Ovary (tissue), 9 donors: ENCODE data around the gene OSBPL1A. TPM values are rescaled to one million over a fixed set of nuclear protein-coding genes. Genes with fewer than 3 reads are reported as not detected.

Experiments used
- DNase-seq, 5 donors: peaks; one replicate each; pipeline ENCODE4 v3.0.0-alpha.2; 2019 to 2020
- H3K27ac ChIP-seq, 2 donors: fragments of 200-600 bp; one replicate each; pipeline versions ENCODE4 v1.5.1 to v1.8.0; 2019 to 2022
- H3K27me3 ChIP-seq: fragments of 200-600 bp; one replicate; pipeline ENCODE4 v1.8.0; 2022
- H3K36me3 ChIP-seq: fragments of 200-600 bp; sonication (generic); one replicate; pipeline ENCODE4 v1.5.1; 2019
- H3K4me1 ChIP-seq: one replicate; pipeline ENCODE4 v1.8.1; 2013; ENCODE audit warnings: mild to moderate bottlenecking, moderate library complexity; ENCODE audit not compliant: insufficient read depth
- H3K4me3 ChIP-seq: fragments of 200-600 bp; sonication (generic); one replicate; pipeline ENCODE4 v1.5.1; 2017
- H3K9me3 ChIP-seq, 2 donors: fragments of 200-600 bp in 1 of 2; sonication (generic) in 1 of 2; one replicate each; pipeline versions ENCODE4 v1.5.1 to v1.8.1; 2013 to 2019; ENCODE audit warnings: mild to moderate bottlenecking in 1 of 2, moderate library complexity in 1 of 2
- EP300 ChIP-seq: sonication (generic); formaldehyde crosslinking; IDR thresholded peaks from one replicate; pipeline ENCODE4 v1.6.1; 2017; ENCODE audit warnings: antibody characterized with exemption
- POLR2A ChIP-seq: fragments of 450-650 bp; IDR thresholded peaks from one replicate; pipeline ENCODE4 v1.6.1; 2017; ENCODE audit warnings: antibody characterized with exemption, mild to moderate bottlenecking, moderate library complexity
- whole genome bisulfite sequencing, 3 donors: extraction: QIAGEN DNeasy Blood & Tissue Kit in 1 of 3; methylation state at CpG; one replicate each; pipeline versions ENCODE4 v1.1.5 to v1.1.7; 2013 to 2017; 5-methylcytosine and 5-hydroxymethylcytosine counted together
- intact Hi-C, 4 donors: fragments of 100-400 bp; cut with DNase I; formaldehyde crosslinking; loops; one replicate each; pipeline versions ENCODE4 v1.11.0 to v1.15.1; 2022 to 2023
- polyA plus RNA-seq, 2 donors: library from polyadenylated mRNA; stranded (reverse); fragments of 200-250 nt in 1 of 2; fragments of 350-450 nt in 1 of 2; fragmentation: Illumina TruSeq in 1 of 2; extraction: RNeasy Lipid Tissue Mini Kit (QIAGEN cat#74804) in 1 of 2; gene quantifications; one replicate each; pipeline ENCODE4 v1.2.3, GENCODE V29; 2013 to 2014
- total RNA-seq, 7 donors: library from RNA; depleted of rRNA in 2 of 7; stranded (reverse); fragments of >200 nt in 2 of 7; fragmentation: NEBNext Ultra II Directional in 3 of 7; extraction: Animal tissue kit (Norgen Biotek cat#: 25700) in 3 of 7; gene quantifications; one replicate each; pipeline versions ENCODE4 v1.1.0 to v1.2.4, GENCODE V29; 2016 to 2023
- TF ChIP-seq, protein P1 (sequence below), 3 donors: fragments of 450-650 bp in 2 of 3; fragments of 200-600 bp in 1 of 3; IDR thresholded peaks; one replicate each; pipeline versions ENCODE4 v1.5.1 to v1.8.0; 2016 to 2022; ENCODE audit warnings: antibody characterized with exemption in 3 of 3, mild to moderate bottlenecking in 1 of 3
- donor health status: DM: no; HTN: no; CAD: no; lungs with moderate emphysema.
- donor health status: DM: no; HTN: no; CAD: no.
- donor health status: Bipolar disorder and iron deficiency.
- donor health status: DM: yes; HTN: yes; CAD: no.
- donor health status: DM: no; HTN: no; CAD: no.
- donor health status: DM: yes; HTN: yes; CAD: no.

OSBPL1A gene
- total and polyA plus RNA-seq, 9 donors, result 28.1 to 68.9 (median 40.2) TPM

DNA sequence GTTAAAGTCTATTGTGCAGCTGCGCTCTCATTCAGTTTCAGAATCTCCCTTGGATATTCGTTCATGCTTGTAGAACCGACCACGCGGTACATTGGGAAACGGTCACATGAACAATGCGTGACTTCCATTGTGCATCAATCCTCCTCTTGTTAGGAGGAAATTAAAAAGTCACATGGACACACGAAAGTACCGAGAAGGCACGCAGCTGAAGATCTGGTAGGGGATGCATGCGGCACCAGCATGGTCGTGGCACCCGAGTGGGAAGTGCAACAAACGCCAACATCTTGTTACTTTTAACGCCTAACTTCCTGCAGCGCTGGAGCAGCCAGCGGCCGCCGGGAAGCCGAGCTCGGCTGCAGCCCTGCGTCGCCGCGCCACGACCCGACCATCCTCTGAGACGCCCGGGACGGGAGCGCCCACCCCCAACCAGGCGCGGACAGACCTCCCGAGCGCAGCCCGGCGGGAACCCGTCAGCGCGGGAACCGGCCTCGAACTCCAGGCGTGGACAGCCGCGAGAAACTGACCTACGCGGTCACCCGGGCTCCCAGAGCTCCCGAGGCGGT lies 412 bp downstream of the OSBPL1A start:
- intact Hi-C loops, result no loop called here
- H3K27ac ChIP-seq, result peak overlapping the region; percentile 3 to 72
- no peaks in the 10 kb centered on the region for H3K27me3 ChIP-seq
- H3K4me3 ChIP-seq, result peak overlapping the region; percentile 81
- no peaks in the 10 kb centered on the region for H3K36me3 ChIP-seq
- TF ChIP-seq EP300 (no peak), POLR2A (no peak)
- TF ChIP-seq, protein P1, sequence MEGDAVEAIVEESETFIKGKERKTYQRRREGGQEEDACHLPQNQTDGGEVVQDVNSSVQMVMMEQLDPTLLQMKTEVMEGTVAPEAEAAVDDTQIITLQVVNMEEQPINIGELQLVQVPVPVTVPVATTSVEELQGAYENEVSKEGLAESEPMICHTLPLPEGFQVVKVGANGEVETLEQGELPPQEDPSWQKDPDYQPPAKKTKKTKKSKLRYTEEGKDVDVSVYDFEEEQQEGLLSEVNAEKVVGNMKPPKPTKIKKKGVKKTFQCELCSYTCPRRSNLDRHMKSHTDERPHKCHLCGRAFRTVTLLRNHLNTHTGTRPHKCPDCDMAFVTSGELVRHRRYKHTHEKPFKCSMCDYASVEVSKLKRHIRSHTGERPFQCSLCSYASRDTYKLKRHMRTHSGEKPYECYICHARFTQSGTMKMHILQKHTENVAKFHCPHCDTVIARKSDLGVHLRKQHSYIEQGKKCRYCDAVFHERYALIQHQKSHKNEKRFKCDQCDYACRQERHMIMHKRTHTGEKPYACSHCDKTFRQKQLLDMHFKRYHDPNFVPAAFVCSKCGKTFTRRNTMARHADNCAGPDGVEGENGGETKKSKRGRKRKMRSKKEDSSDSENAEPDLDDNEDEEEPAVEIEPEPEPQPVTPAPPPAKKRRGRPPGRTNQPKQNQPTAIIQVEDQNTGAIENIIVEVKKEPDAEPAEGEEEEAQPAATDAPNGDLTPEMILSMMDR (IDR thresholded peaks at IDR 0.05), result no peak
- DNase-seq, result peak in 2 of 5 donors; percentile 21 to 46
- peaks cover 2% of the 10 kb centered on the region for H3K4me1 ChIP-seq
- H3K9me3 ChIP-seq, result no peaks in the 10 kb centered on the region
- 0 to 2% (median 0%) methylated on average over 35 to 50 of the region's 50 CpGs for WGBS, 3 donors

GRCh38 chr18:24396082-24396633 lies 1.5 kb downstream of the OSBPL1A start:
- intact Hi-C loops, result no loop called here
- Histone ChIP-seq H3K36me3 (no peaks in the 10 kb centered on the region), H3K27me3 (no peaks in the 10 kb centered on the region), H3K4me1 (peaks cover 2% of the 10 kb centered on the region), H3K9me3 (no peaks in the 10 kb centered on the region), H3K27ac (no peak overlapping the region), H3K4me3 (no peak overlapping the region)
- no peak for DNase-seq
- 34 to 51% (median 51%) methylated on average over 8 of the region's 8 CpGs for WGBS, 3 donors
- no peak for TF ChIP-seq EP300
- no peak for TF ChIP-seq POLR2A
- TF ChIP-seq, protein P1 (IDR thresholded peaks at IDR 0.05), result no peak

DNA sequence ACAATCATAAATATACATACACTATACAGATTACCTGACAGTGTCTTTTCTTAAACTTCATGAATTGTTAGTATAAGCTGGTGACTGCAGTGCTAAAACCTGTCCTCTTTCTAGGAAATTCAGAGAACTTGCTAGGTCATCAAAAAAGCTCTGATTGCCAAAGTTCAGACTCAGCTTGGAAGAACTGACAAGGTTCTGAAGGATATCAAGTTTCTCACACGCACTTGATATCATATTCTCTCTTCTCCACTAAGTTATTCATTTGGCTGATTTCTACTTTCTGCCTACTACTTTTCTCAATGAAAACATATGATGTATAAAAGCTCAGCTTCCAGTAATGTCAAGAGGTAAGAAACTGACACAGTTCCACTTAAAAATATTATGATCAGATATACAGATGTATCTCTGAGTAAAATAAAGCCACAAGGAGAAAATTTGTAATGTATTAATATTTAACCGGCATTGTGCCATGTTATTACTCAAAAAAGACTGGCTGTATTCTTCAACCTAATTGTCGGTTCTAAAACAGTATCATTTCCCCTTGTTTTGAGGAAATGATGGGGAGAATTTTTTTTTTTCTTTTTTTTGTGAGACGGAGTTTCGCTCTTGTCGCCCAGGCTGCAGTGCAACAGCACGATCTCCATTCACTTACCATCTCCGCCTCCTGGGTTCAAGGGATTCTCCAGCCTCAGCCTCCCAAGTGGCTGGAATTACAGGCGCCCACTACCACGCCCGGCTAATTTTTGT lies 2.4 kb downstream of the OSBPL1A start:
- peaks cover 2% of the 10 kb centered on the region for H3K4me1 ChIP-seq
- TF ChIP-seq, protein P1 (IDR thresholded peaks at IDR 0.05), result no peak
- no peak for TF ChIP-seq EP300
- no peaks in the 10 kb centered on the region for H3K27me3 ChIP-seq
- no peak for DNase-seq
- H3K9me3 ChIP-seq, result no peaks in the 10 kb centered on the region
- no peak overlapping the region for H3K27ac ChIP-seq
- intact Hi-C loops, result no loop called here
- no peaks in the 10 kb centered on the region for H3K36me3 ChIP-seq
- H3K4me3 ChIP-seq, result no peak overlapping the region
- 43 to 54% (median 47%) methylated on average over 11 of the region's 11 CpGs for WGBS, 3 donors

DNA sequence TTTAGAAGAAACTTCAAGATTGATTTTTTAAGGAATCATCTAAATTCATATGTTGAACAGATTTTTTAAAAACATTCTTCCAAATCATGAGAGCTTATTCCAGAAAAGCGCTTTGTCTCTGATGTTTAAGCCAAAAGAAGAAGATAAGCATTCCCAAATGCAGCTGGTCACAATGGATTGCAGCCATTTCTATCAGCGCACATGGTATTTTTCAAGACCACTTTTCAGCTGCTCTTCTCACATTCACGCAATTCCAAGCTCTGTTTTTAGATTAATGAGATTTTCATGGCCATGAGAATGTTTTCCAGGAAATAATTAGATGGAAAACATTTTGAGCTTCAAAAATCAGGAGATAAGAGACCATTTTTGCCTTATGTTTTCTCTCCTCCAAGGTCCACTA lies 8.7 kb downstream of the OSBPL1A start:
- WGBS, 3 donors, result 7 to 10% (median 10%) methylated on average over 3 of the region's 3 CpGs
- Histone ChIP-seq H3K27me3 (no peaks in the 10 kb centered on the region), H3K4me3 (no peak overlapping the region), H3K9me3 (no peaks in the 10 kb centered on the region), H3K36me3 (no peaks in the 10 kb centered on the region), H3K27ac (no peak overlapping the region), H3K4me1 (peaks cover 7% of the 10 kb centered on the region)
- TF ChIP-seq EP300 (no peak), POLR2A (no peak)
- TF ChIP-seq, protein P1 (IDR thresholded peaks at IDR 0.05), result no peak
- peak in 3 of 5 donors; percentile 32 to 45 (median 43) for DNase-seq
- intact Hi-C loops, result no loop called here
